Brain microvascular endothelial cell (primary cell): ENCODE data around the gene TBKBP1.
A peak's percentile ranks its signal among the peaks of the same experiment; 100 is the strongest.

Source experiments
- DNase-seq: peaks from one replicate; pipeline ENCODE4 v3.0.0-alpha.2; 2020
- H3K27ac ChIP-seq: fragments of 250-450 bp; sonication (Bioruptor Pico); 2 replicates; pipeline ENCODE4 v1.5.1; 2020; ENCODE audit warnings: mild to moderate bottlenecking, moderate library complexity
- H3K27me3 ChIP-seq: fragments of 250-450 bp; sonication (Bioruptor Pico); replicated peaks from 2 replicates; pipeline ENCODE4 v1.5.1; 2020; ENCODE audit warnings: mild to moderate bottlenecking
- H3K36me3 ChIP-seq: fragments of 250-450 bp; sonication (Bioruptor Pico); replicated peaks from 2 replicates; pipeline ENCODE4 v1.5.1; 2020; ENCODE audit warnings: mild to moderate bottlenecking
- H3K4me3 ChIP-seq: 2 replicates; pipeline ENCODE4 v1.5.1; 2011; ENCODE audit warnings: low read depth, mild to moderate bottlenecking, control low read depth, low read length, moderate library complexity
- in situ Hi-C: cut with HindIII; loops from 2 replicates; pipeline ENCODE4 v1.10.0; 2017; ENCODE audit warnings: low sequenced_read_pairs, low pct_ligation_motif_present
- TF ChIP-seq, protein P1 (sequence below): IDR thresholded peaks from 2 replicates; pipeline ENCODE4 v1.5.1; 2011; ENCODE audit warnings: low read depth, mild to moderate bottlenecking, moderate library complexity, low read length, control low read depth, inconsistent platforms; ENCODE audit errors: missing control alignments

Gene TBKBP1

DNA sequence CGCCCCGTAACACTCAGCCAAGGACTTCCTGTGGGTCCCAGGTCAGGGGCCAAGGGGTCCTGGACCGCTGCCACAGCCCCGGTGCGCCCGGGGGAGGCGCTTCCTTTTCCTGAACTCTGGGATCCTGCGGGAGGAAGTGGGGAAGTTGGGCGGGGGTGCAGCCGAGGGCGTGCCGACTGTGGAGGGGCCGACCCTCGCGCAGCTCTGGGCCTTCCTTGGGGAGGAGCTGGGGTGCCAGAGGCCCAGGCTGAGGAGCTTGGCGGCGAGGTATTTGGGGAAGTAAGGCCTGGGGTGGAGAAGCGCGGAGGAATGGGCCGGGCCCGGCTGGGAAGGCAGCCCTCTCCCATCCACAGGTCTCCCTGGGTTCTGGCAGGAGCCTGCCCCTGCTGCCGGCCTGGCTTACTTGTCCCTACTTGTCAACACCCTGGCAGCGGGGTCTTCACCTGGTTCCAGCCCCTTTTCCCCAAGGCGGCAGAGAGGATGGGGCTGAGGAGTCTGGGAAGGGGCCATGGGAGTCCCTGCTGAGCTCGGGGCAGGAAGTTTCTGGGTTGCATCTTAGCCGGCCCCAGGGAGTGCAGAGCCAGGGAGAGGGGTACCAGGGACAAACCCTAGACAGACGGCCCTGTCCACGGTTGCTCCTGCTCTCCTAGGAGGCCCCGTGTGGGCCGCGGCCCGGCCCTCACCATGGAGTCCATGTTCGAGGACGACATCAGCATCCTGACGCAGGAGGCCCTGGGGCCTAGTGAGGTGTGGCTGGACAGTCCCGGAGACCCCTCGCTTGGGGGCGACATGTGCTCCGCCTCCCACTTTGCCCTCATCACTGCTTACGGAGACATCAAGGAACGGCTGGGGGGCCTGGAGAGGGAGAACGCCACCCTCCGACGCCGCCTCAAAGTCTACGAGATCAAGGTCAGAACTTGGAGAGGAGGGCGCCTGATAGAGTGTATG is 1.7 kb downstream of the TBKBP1 start:
- Histone ChIP-seq H3K36me3 (no peaks in the 10 kb centered on the region), H3K4me3 (peak overlapping the region; percentile 53), H3K27ac (no peak overlapping the region), H3K27me3 (no peaks in the 10 kb centered on the region)
- no peak for DNase-seq
- TF ChIP-seq, protein P1, sequence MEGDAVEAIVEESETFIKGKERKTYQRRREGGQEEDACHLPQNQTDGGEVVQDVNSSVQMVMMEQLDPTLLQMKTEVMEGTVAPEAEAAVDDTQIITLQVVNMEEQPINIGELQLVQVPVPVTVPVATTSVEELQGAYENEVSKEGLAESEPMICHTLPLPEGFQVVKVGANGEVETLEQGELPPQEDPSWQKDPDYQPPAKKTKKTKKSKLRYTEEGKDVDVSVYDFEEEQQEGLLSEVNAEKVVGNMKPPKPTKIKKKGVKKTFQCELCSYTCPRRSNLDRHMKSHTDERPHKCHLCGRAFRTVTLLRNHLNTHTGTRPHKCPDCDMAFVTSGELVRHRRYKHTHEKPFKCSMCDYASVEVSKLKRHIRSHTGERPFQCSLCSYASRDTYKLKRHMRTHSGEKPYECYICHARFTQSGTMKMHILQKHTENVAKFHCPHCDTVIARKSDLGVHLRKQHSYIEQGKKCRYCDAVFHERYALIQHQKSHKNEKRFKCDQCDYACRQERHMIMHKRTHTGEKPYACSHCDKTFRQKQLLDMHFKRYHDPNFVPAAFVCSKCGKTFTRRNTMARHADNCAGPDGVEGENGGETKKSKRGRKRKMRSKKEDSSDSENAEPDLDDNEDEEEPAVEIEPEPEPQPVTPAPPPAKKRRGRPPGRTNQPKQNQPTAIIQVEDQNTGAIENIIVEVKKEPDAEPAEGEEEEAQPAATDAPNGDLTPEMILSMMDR, result no peak
- in situ Hi-C loops, result no loop called here

DNA sequence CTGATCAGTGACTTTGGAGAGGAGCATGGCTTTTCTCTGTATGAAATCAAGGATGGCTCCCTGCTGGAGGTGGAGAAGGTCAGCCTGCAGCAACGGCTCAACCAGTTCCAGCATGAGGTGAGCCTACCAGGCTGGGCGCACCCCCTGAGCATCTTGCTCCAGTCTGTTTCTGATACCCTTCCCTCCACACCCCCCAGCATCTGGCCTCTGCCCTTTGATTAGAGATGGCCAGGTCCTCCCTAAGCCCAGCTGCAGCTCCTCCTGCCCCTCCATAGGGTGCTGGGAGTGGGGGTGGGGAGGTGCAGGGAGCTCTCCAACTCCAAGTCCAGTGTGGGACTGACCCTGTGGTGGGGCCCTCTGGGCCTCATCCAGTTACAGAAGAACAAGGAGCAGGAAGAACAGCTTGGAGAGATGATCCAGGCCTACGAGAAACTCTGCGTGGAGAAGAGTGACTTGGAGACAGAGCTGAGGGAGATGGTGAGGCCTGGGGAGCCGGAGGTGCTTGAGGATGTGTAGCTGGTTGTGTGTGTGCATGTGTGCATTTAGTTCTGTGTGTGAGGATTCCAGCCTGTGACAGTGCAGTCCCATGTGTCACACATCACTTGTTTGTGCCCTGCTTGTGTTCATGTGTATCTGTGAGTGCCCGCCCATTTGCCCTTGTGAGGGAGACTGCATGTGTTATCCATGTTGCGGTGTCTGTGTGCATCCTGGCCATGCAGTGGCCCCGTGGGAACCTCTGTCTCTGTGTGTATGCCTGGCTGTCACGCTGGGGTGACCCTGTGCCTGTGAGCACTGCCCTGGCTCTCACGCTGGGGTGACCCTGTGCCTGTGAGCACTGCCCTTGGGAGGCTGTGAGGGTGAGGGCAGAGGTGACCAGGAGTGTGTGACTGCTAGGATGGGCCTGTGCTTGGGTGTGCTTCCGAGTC is 3.0 kb downstream of the TBKBP1 start:
- in situ Hi-C loops, result no loop called here
- no peak for DNase-seq
- TF ChIP-seq, protein P1, result no peak
- H3K36me3 ChIP-seq, result no peaks in the 10 kb centered on the region
- H3K27me3 ChIP-seq, result no peaks in the 10 kb centered on the region
- H3K4me3 ChIP-seq, result no peak overlapping the region
- H3K27ac ChIP-seq, result no peak overlapping the region

DNA sequence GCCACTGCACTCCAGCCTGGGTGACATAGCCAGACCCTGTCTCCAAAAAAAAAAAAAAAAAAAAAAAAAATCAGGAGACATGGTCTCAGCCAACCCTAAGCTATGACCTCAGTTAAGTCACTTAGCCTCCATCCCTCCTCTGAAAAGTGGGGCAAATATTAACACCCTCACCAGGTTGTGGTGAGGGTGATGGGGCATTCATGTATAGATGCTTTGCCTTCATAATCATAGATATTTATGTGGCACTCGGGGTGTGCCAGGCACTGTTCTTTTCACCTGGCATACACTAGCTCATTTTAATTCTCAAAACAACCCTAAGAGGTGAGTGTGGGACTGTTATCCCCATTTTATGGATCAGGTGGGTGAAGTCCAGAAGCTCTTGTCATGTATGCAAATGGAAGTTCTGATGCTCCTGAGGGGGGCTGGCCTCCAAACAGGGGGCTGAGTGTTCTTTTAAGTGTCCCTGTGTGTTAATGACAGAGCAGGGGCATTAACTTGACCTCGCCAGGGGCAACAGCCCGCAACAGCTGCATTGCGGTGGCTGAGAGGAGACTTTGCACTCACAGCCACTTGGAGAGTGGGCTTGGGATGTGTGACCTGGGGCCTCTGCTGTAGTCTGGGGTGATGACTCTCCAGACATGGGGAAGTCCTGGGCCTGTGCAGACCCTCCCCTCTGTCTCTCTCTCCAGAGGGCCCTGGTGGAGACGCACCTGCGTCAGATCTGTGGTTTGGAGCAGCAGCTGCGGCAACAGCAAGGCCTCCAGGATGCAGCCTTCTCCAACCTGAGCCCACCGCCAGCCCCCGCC is 4.1 kb downstream of the TBKBP1 start:
- H3K36me3 ChIP-seq, result no peaks in the 10 kb centered on the region
- no peak overlapping the region for H3K27ac ChIP-seq
- DNase-seq, result no peak
- in situ Hi-C loops, result no loop called here
- no peaks in the 10 kb centered on the region for H3K27me3 ChIP-seq
- H3K4me3 ChIP-seq, result no peak overlapping the region
- TF ChIP-seq, protein P1, result no peak

DNA sequence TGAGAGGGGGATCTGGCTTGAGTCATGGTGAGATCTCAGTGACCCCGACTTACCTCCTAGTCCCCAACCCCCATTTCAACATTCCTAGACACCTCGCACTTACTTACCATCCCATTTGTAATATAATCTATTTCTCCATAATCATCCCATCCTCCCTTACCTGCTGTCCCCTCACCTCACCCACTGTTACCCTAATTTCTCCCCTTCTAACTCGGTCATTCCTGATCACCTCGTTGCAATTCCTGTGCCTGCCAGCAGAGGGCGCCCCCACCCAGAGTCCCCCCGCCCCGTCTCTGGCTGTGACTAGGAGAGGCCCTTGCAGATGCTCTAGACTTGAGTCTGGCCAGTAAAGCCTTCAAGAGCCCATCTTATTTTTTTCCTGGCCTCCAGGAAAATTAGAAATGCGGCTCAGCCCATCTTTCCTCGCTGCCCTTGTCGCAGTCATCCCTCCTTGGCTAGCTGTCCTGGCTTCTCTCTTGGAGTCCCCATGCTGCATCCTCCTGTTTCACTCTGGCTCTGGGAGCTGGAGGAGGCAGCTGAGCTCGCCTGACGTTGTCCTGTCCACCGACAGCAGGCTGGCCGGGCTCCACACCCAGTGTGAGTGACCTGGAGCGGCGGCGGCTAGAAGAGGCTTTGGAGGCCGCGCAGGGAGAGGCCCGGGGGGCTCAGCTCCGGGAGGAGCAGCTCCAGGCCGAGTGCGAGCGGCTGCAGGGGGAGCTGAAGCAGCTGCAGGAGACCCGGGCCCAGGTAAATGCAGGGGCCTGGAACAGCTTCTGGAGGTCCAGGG is 5.0 kb downstream of the TBKBP1 start:
- no peak overlapping the region for H3K27ac ChIP-seq
- H3K4me3 ChIP-seq, result no peak overlapping the region
- in situ Hi-C loops, result no loop called here
- peaks cover 2% of the 10 kb centered on the region for H3K27me3 ChIP-seq
- DNase-seq, result peak; percentile 54
- H3K36me3 ChIP-seq, result no peaks in the 10 kb centered on the region
- TF ChIP-seq, protein P1, result peak; percentile 93

DNA sequence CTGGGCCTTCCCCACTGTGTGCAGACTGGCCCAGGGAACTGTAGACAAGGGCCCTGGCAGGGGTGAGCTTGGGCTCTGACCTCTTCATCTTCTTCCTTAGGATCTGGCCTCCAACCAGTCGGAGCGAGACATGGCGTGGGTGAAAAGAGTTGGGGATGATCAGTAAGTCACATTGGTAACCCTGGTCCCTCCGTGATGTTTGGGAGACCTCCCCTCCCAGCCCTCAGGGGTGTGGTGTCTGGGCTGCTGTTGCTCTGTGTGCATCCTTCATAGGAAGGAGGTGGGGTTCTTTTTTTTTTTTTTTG is 5.5 kb downstream of the TBKBP1 start:
- Histone ChIP-seq H3K27me3 (peaks cover 5% of the 10 kb centered on the region), H3K36me3 (no peaks in the 10 kb centered on the region), H3K4me3 (no peak overlapping the region), H3K27ac (no peak overlapping the region)
- in situ Hi-C loops, result no loop called here
- no peak for DNase-seq
- TF ChIP-seq, protein P1, result no peak
